Astrocyte (in vitro differentiated cells and primary cell): ENCODE data around the gene TMEM151A. TPM values are rescaled to one million over a fixed set of nuclear protein-coding genes. Genes with fewer than 3 reads are reported as not detected.
A peak's percentile ranks its signal among the peaks of the same experiment; 100 is the strongest.

Experiments
- DNase-seq: peaks from one replicate; pipeline ENCODE4 v3.0.0-alpha.2; 2010; ENCODE audit warnings: low read depth
- FAIRE-seq: peaks from 2 replicates; lab custom pipeline; 2011; peaks lifted over from hg19 to GRCh38; lab: Jason Lieb, UNC
- H2AFZ ChIP-seq: 2 replicates; pipeline ENCODE4 v1.6.0; 2012; ENCODE audit warnings: low read depth, low read length, inconsistent platforms
- H3K27ac ChIP-seq: 2 replicates; pipeline ENCODE4 v1.5.1; 2011; ENCODE audit warnings: low read depth, low read length, inconsistent platforms
- H3K27me3 ChIP-seq: 2 replicates; pipeline ENCODE4 v1.6.0; 2011; ENCODE audit warnings: low read length, inconsistent platforms; ENCODE audit not compliant: insufficient read depth
- H3K36me3 ChIP-seq: 2 replicates; pipeline ENCODE4 v1.5.1; 2011; ENCODE audit warnings: low read length, inconsistent platforms; ENCODE audit not compliant: insufficient read depth
- H3K4me1 ChIP-seq: 2 replicates; pipeline ENCODE4 v1.5.1; 2011; ENCODE audit warnings: low read length, inconsistent platforms; ENCODE audit not compliant: insufficient read depth
- H3K4me2 ChIP-seq: 2 replicates; pipeline ENCODE4 v1.6.0; 2012; ENCODE audit warnings: low read length, inconsistent platforms
- H3K4me3 ChIP-seq: 2 replicates; pipeline ENCODE4 v1.5.1; 2011; ENCODE audit warnings: low read depth, mild to moderate bottlenecking, low read length, inconsistent platforms; ENCODE audit not compliant: insufficient read depth
- H3K79me2 ChIP-seq: 2 replicates; pipeline ENCODE4 v1.6.0; 2012; ENCODE audit warnings: mild to moderate bottlenecking, low read length, inconsistent platforms; ENCODE audit not compliant: insufficient read depth
- H3K9ac ChIP-seq: 2 replicates; pipeline ENCODE4 v1.6.0; 2012; ENCODE audit warnings: mild to moderate bottlenecking, low read length, inconsistent platforms
- H3K9me3 ChIP-seq: 2 replicates; pipeline ENCODE4 v1.5.1; 2012; ENCODE audit warnings: low read depth, mild to moderate bottlenecking, low read length, inconsistent platforms; ENCODE audit not compliant: insufficient read depth
- H4K20me1 ChIP-seq: 2 replicates; pipeline ENCODE4 v1.6.0; 2012; ENCODE audit warnings: low read length, inconsistent platforms; ENCODE audit not compliant: insufficient read depth
- H3K27ac Mint-ChIP-seq: one replicate; pipeline ENCODE4 v1.8.0; 2021; ENCODE audit warnings: mild to moderate bottlenecking, mixed read lengths; ENCODE audit not compliant: unreplicated experiment
- H3K27me3 Mint-ChIP-seq: one replicate; pipeline ENCODE4 v1.8.0; 2021; ENCODE audit warnings: low read depth, mixed read lengths; ENCODE audit not compliant: unreplicated experiment
- H3K36me3 Mint-ChIP-seq: one replicate; pipeline ENCODE4 v1.8.0; 2021; ENCODE audit warnings: low read depth, mixed read lengths; ENCODE audit not compliant: unreplicated experiment
- H3K4me1 Mint-ChIP-seq: one replicate; pipeline ENCODE4 v1.8.0; 2021; ENCODE audit warnings: low read depth, mixed read lengths; ENCODE audit not compliant: unreplicated experiment
- H3K4me3 Mint-ChIP-seq: one replicate; pipeline ENCODE4 v1.8.0; 2021; ENCODE audit warnings: mild to moderate bottlenecking, moderate library complexity, mixed read lengths; ENCODE audit not compliant: unreplicated experiment
- H3K9me3 Mint-ChIP-seq: one replicate; pipeline ENCODE4 v1.8.0; 2021; ENCODE audit warnings: mild to moderate bottlenecking, mixed read lengths; ENCODE audit not compliant: unreplicated experiment
- CTCF ChIP-seq: IDR thresholded peaks from 2 replicates; pipeline ENCODE4 v1.5.1; 2011; ENCODE audit warnings: low read depth, mild to moderate bottlenecking, inconsistent platforms, low read length, moderate library complexity; ENCODE audit not compliant: insufficient read depth
- EZH2 ChIP-seq: IDR thresholded peaks from 2 replicates; pipeline ENCODE4 v1.6.1; 2012; ENCODE audit warnings: mild to moderate bottlenecking, low read length, inconsistent platforms; ENCODE audit not compliant: insufficient read depth
- total RNA-seq: library from RNA; stranded (reverse); gene quantifications from 2 replicates; pipeline ENCODE4 v1.2.1, GENCODE V29; 2021

The TMEM151A gene
- total RNA-seq, 1 donor from 2014 or later: 2.0 TPM

- no peak overlapping the region for H3K27ac ChIP-seq
- H3K36me3 Mint-ChIP-seq: peaks cover 7% of the 10 kb centered on the region
- no peaks in the 10 kb centered on the region for H3K27me3 ChIP-seq
- H3K4me3 Mint-ChIP-seq: peak overlapping the region; percentile 37
- TF ChIP-seq EZH2 (no peak), CTCF (no peak)
- no peak overlapping the region for H3K27ac Mint-ChIP-seq
- peaks cover 3% of the 10 kb centered on the region for H3K36me3 ChIP-seq
- no peak for DNase-seq
- no peaks in the 10 kb centered on the region for H3K9me3 Mint-ChIP-seq
- H3K9me3 ChIP-seq: no peaks in the 10 kb centered on the region
- H2AFZ ChIP-seq: no peak overlapping the region
- H3K4me1 ChIP-seq: peaks cover 44% of the 10 kb centered on the region
- H4K20me1 ChIP-seq: peaks cover 38% of the 10 kb centered on the region
- H3K79me2 ChIP-seq: peaks cover 28% of the 10 kb centered on the region
- FAIRE-seq: no peak
- no peak overlapping the region for H3K4me2 ChIP-seq
- H3K27me3 Mint-ChIP-seq: no peaks in the 10 kb centered on the region
- peaks cover 41% of the 10 kb centered on the region for H3K4me1 Mint-ChIP-seq
- H3K4me3 ChIP-seq: no peak overlapping the region
- no peak overlapping the region for H3K9ac ChIP-seq
Observed at GRCh38 chr11:66340596-66341501, 49.2 kb downstream of the TMEM151A start.

GRCh38 chr11:66341502-66342126 is 49.9 kb downstream of the TMEM151A start:
- Mint-ChIP-seq H3K9me3 (no peaks in the 10 kb centered on the region), H3K4me1 (peaks cover 42% of the 10 kb centered on the region), H3K27me3 (no peaks in the 10 kb centered on the region), H3K4me3 (peak overlapping the region; percentile 37), H3K36me3 (peaks cover 7% of the 10 kb centered on the region), H3K27ac (peak overlapping the region; percentile 29)
- Histone ChIP-seq H3K4me3 (no peak overlapping the region), H2AFZ (no peak overlapping the region), H3K27me3 (no peaks in the 10 kb centered on the region), H3K36me3 (peaks cover 3% of the 10 kb centered on the region), H3K9ac (no peak overlapping the region), H3K9me3 (no peaks in the 10 kb centered on the region), H3K4me1 (peaks cover 46% of the 10 kb centered on the region), H3K27ac (no peak overlapping the region), H3K4me2 (no peak overlapping the region), H3K79me2 (peaks cover 32% of the 10 kb centered on the region), H4K20me1 (peaks cover 38% of the 10 kb centered on the region)
- no peak for TF ChIP-seq EZH2
- no peak for TF ChIP-seq CTCF
- DNase-seq: no peak
- FAIRE-seq: no peak
